ENCODE measurements around the gene CABLES2.

The CABLES2 gene

DNA sequence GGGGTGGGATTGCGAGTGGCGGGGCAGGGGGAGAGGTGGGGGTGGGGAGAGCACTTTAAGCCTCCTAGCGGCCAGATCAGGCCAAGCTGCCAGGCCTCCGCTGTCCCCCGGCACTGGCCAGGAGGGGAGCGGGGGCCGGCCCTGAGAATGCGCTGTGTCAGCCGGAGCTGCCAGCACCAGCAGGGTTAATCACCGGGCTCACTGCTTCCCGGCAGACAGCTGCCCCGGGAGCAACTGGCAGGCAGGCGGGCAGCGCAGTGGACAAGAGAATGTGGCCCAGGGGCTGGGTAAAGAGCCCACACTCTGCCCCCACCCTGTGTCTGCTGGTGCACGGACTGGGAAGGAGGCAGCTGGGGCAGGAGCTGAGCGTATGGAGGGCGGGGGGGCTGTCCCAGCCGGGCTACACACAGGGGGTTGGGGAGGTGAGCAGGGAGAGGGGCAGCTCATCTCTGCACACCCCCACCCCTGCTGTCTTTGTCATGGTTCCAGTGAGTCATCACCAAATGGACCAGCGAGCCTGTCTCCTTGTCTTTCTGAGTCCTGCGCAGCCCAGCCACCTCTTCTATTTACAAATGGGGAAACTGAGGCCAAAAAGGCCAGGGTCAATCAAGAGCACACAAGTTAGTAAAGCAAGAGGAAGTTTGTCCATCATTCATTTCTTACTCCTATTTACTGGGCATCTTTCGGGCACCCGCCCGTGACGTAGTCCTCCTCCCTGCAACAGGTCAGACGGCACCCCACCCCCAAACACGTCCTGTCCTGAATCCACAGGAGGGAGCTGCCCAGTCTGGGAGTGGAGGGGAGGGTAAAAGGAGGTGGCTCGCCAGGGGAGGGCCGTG, 37.9 kb downstream of the CABLES2 start:
- peak; percentile 71 for ATAC-seq
- TF ChIP-seq ESRRG (CRISPR knock-in tag; IDR thresholded peaks at IDR 0.05) (0 out of 2 replicates have a peak, but pooled peaks have one; percentile 20), RARB (CRISPR knock-in tag; IDR thresholded peaks at IDR 0.05) (no peak), PATZ1 (CRISPR knock-in tag; IDR thresholded peaks at IDR 0.05; ENCODE audit: borderline replicate concordance) (peak; percentile 37; the same call in 1 of the 2 replicates)

GRCh38 chr20:62368392-62368975, 38.6 kb downstream of the CABLES2 start:
- peak; percentile 29 for ATAC-seq
- no peak for TF ChIP-seq ESRRG (CRISPR knock-in tag; IDR thresholded peaks at IDR 0.05)
- no peak for TF ChIP-seq ZNF70 (CRISPR knock-in tag; IDR thresholded peaks at IDR 0.05)
- TF ChIP-seq, protein P1, sequence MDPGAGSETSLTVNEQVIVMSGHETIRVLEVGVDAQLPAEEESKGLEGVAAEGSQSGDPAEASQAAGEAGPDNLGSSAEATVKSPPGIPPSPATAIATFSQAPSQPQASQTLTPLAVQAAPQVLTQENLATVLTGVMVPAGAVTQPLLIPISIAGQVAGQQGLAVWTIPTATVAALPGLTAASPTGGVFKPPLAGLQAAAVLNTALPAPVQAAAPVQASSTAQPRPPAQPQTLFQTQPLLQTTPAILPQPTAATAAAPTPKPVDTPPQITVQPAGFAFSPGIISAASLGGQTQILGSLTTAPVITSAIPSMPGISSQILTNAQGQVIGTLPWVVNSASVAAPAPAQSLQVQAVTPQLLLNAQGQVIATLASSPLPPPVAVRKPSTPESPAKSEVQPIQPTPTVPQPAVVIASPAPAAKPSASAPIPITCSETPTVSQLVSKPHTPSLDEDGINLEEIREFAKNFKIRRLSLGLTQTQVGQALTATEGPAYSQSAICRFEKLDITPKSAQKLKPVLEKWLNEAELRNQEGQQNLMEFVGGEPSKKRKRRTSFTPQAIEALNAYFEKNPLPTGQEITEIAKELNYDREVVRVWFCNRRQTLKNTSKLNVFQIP (CRISPR knock-in tag; IDR thresholded peaks at IDR 0.05; ENCODE audit: borderline replicate concordance, low read depth) = no peak
- TF ChIP-seq SNAI2 (CRISPR knock-in tag; IDR thresholded peaks at IDR 0.05) = no peak
- no peak for TF ChIP-seq BACH2 (CRISPR knock-in tag; IDR thresholded peaks at IDR 0.05; ENCODE audit: borderline replicate concordance)

DNA sequence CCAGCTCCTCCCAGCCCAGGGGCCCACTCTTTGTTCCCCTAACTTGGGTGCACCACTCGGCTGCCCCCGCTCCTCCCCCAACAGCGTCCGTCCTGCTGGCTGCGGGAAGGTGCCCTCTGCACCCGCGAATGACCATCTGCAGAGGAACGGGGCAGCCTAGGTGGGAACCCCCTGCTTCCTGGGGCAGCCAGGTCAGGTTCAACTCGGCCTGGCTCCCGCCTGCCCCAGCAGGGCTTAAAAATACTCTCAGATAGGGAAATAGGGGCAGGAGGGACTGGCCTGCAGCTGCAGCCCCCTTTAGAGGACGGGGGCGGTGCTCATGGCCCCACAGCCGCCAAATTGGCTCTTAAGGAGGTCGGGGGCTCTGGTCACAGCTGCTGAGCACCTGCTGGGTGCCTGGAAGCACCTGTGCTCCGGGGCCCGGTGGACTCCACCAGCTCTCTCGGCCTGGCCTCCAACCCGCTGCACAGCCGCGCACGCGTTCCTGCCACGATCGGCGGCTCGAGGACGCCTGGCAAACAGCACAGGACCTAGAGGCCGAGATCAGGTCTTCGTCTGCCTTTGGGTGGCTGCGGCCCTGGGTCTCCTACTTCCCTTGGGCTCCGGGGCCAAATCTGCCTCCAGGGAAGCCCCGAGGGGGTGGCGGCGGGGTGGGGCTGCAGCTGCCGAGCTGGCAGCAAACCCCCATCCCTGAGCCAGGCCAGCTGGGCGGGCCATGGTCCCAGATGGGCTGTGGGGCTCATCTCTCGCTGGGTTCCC, 39.3 kb downstream of the CABLES2 start:
- peak; percentile 14 for ATAC-seq

DNA sequence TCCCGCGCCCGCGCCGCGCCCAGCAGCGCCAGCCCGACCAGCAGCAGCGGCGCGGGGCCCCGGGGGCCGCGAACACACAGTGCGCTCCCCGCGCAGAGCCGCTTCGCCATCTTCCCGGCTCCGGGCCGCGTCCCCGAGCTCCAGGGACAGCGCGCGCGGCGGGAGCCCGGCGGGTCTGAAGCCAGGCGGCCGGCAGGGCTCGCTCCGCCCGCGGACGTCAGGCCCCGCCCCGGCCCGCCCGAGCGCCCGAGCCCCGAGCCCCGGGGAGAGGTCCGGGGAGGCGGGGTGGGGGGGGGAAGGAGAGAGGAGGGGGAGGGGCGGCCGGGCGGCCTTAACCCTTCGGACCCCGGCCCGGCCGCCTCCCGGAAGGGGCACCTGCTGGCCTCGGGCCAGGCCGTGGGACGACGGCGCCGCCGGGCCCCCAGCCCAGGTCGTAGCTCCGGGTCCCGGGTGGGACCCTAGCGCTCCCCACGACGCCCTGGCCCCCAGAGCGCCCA, 39.9 kb downstream of the CABLES2 start, which contains the start of gene LAMA5:
TSS of gene LAMA5 (minus strand) at position 177 of the 497 bp plus-strand sequence. CDS start at position 110, 67 bp downstream.
- no peak for TF ChIP-seq ESRRG (CRISPR knock-in tag; IDR thresholded peaks at IDR 0.05)
- TF ChIP-seq ZC3H10 (CRISPR knock-in tag; IDR thresholded peaks at IDR 0.05) = no peak
- TF ChIP-seq CSRNP3 (CRISPR knock-in tag; IDR thresholded peaks at IDR 0.05) = no peak
- no peak for TF ChIP-seq PATZ1 (CRISPR knock-in tag; IDR thresholded peaks at IDR 0.05; ENCODE audit: borderline replicate concordance)
- TF ChIP-seq ZFP3 (CRISPR knock-in tag; IDR thresholded peaks at IDR 0.05) = no peak
- peak; percentile 21 for ATAC-seq

More for the DNA sequence above, 39.3 kb downstream of the CABLES2 start:
- TF ChIP-seq BACH2 (CRISPR knock-in tag; IDR thresholded peaks at IDR 0.05; ENCODE audit: borderline replicate concordance) = no peak
- peak; percentile 43; the same call in 1 of the 2 replicates for TF ChIP-seq SNAI2 (CRISPR knock-in tag; IDR thresholded peaks at IDR 0.05)

GRCh38 chr20:62366370-62367135, 40.5 kb downstream of the CABLES2 start:
- ATAC-seq = no peak
- TF ChIP-seq OSR1 (CRISPR knock-in tag; IDR thresholded peaks at IDR 0.05) (no peak), ISL1 (CRISPR knock-in tag; IDR thresholded peaks at IDR 0.05) (no peak), CSDC2 (CRISPR knock-in tag; IDR thresholded peaks at IDR 0.05) (no peak), PATZ1 (CRISPR knock-in tag; IDR thresholded peaks at IDR 0.05; ENCODE audit: borderline replicate concordance) (no peak), CREB5 (CRISPR knock-in tag; IDR thresholded peaks at IDR 0.05; ENCODE audit: low read depth) (no peak), TCF4 (CRISPR knock-in tag; IDR thresholded peaks at IDR 0.05; ENCODE audit: borderline replicate concordance) (no peak)
- TF ChIP-seq, protein P1 (CRISPR knock-in tag; IDR thresholded peaks at IDR 0.05; ENCODE audit: borderline replicate concordance, low read depth) = no peak

Measured in SK-N-SH treated with all-trans-retinoic acid at 6 μM for 48 hours (cell line).